Cardiac muscle cell (in vitro differentiated cells and primary cell): ENCODE data around the gene LYPD3. TPM values are rescaled to one million over a fixed set of nuclear protein-coding genes. Genes with fewer than 3 reads are reported as not detected.

ENCODE experiments used
- DNase-seq, 2 donors: peaks; one replicate each; pipeline versions ENCODE4 v3.0.0 to v3.0.0-alpha.2; 2010 to 2017; ENCODE audit warnings: low read depth in 1 of 2, low spot score in 1 of 2
- H3K27ac ChIP-seq: fragments of 200-600 bp; sonication (generic); 2 replicates; pipeline ENCODE4 v1.5.1; 2016
- H3K27me3 ChIP-seq: fragments of 200-600 bp; sonication (generic); 2 replicates; pipeline ENCODE4 v1.6.0; 2016; ENCODE audit warnings: control low read depth
- H3K36me3 ChIP-seq: fragments of 200-600 bp; sonication (generic); 2 replicates; pipeline ENCODE4 v1.5.1; 2016; ENCODE audit warnings: control low read depth
- H3K4me1 ChIP-seq: fragments of 200-600 bp; sonication (generic); 2 replicates; pipeline ENCODE4 v1.8.1; 2017; ENCODE audit warnings: low read depth, mild to moderate bottlenecking, mixed run types
- H3K4me3 ChIP-seq: fragments of 200-600 bp; sonication (generic); 2 replicates; pipeline ENCODE4 v1.5.1; 2016; ENCODE audit warnings: mild to moderate bottlenecking
- H3K9me3 ChIP-seq: fragments of 200-600 bp; sonication (generic); 2 replicates; pipeline ENCODE4 v1.5.1; 2017; ENCODE audit warnings: low read depth, mild to moderate bottlenecking, control low read depth
- CTCF ChIP-seq: IDR thresholded peaks from 2 replicates; pipeline ENCODE4 v1.5.1; 2012; ENCODE audit warnings: low read depth, mild to moderate bottlenecking, low read length
- polyA plus RNA-seq: library from polyadenylated mRNA; unstranded; fragments of >200 nt; fragmentation: Nextera tagmentation; extraction: Ambion mirVana; gene quantifications from 2 replicates; pipeline ENCODE4 v1.2.1, GENCODE V29; 2016
- total RNA-seq: library from RNA; depleted of rRNA; stranded (reverse); fragments of >200 nt; gene quantifications from 2 replicates; pipeline ENCODE4 v1.2.3, GENCODE V29; 2016

LYPD3 gene
- total and polyA plus RNA-seq, 2 experiments from 2014 or later = 0.73 to 3.2 TPM

GRCh38 chr19:43501661-43502418 is 36.4 kb upstream of the LYPD3 start:
- Histone ChIP-seq H3K27me3 (no peaks in the 10 kb centered on the region), H3K9me3 (no peaks in the 10 kb centered on the region), H3K4me3 (no peak overlapping the region), H3K27ac (no peak overlapping the region), H3K4me1 (no peaks in the 10 kb centered on the region), H3K36me3 (no peaks in the 10 kb centered on the region)
- DNase-seq = no peak
- TF ChIP-seq CTCF = no peak

- Histone ChIP-seq H3K4me3 (no peak overlapping the region), H3K9me3 (no peaks in the 10 kb centered on the region), H3K4me1 (no peaks in the 10 kb centered on the region), H3K27me3 (no peaks in the 10 kb centered on the region), H3K36me3 (no peaks in the 10 kb centered on the region), H3K27ac (no peak overlapping the region)
- DNase-seq = no peak
- TF ChIP-seq CTCF = no peak
These were observed 33.6 kb upstream of the LYPD3 start for GRCh38 chr19:43499042-43499441.

- no peaks in the 10 kb centered on the region for H3K36me3 ChIP-seq
- TF ChIP-seq CTCF = no peak
- no peak overlapping the region for H3K27ac ChIP-seq
- H3K4me1 ChIP-seq = no peaks in the 10 kb centered on the region
- H3K4me3 ChIP-seq = no peak overlapping the region
- no peak for DNase-seq
- H3K27me3 ChIP-seq = no peaks in the 10 kb centered on the region
- H3K9me3 ChIP-seq = no peaks in the 10 kb centered on the region
These were observed 32.9 kb upstream of the LYPD3 start for GRCh38 chr19:43498233-43498842.

GRCh38 chr19:43496960-43497359 is 31.6 kb upstream of the LYPD3 start:
- no peak overlapping the region for H3K27ac ChIP-seq
- H3K4me1 ChIP-seq = no peaks in the 10 kb centered on the region
- DNase-seq = no peak
- no peak for TF ChIP-seq CTCF
- H3K36me3 ChIP-seq = no peaks in the 10 kb centered on the region
- H3K4me3 ChIP-seq = no peak overlapping the region
- H3K9me3 ChIP-seq = no peaks in the 10 kb centered on the region
- H3K27me3 ChIP-seq = no peaks in the 10 kb centered on the region

- H3K9me3 ChIP-seq = no peaks in the 10 kb centered on the region
- H3K27ac ChIP-seq = no peak overlapping the region
- no peak for TF ChIP-seq CTCF
- DNase-seq = no peak
- H3K4me3 ChIP-seq = no peak overlapping the region
- no peaks in the 10 kb centered on the region for H3K4me1 ChIP-seq
- H3K27me3 ChIP-seq = no peaks in the 10 kb centered on the region
- H3K36me3 ChIP-seq = no peaks in the 10 kb centered on the region
These were observed 29.7 kb upstream of the LYPD3 start for GRCh38 chr19:43495082-43495481.
